Measurements from ENCODE around the gene OLIG2. TPM values are rescaled to one million over a fixed set of nuclear protein-coding genes. Genes with fewer than 3 reads are reported as not detected.

Gene OLIG2
- total and polyA plus RNA-seq, 2 of the 4 experiments (the other 2 are of a cell fraction), result not detected

- intact Hi-C loops (cut with micrococcal nuclease) (no loop called here), dilution Hi-C loops (cut with HindIII; ENCODE audit: low sequenced_read_pairs, unreplicated experiment) (no loop called here), in situ Hi-C loops (cut with MboI; ENCODE audit: low sequenced_read_pairs) (no loop called here)
- Histone ChIP-seq H3K4me1 (ENCODE audit: control insufficient read depth, insufficient read depth, low read length) (peaks cover 5% of the 10 kb centered on the region; the same call in 1 of the 2 replicates), H2AK9ac (replicated peaks; ENCODE audit: low read depth, low read length, poor library complexity) (no peak overlapping the region), H2BK5ac (ENCODE audit: low read depth, low read length, poor library complexity, severe bottlenecking) (no peak overlapping the region), H3K4ac (ENCODE audit: low read depth, low read length) (no peak overlapping the region), H3K56ac (ENCODE audit: extremely low read depth, insufficient read depth, low read length) (no peak overlapping the region), H3K23ac (ENCODE audit: low read depth, low read length) (no peak overlapping the region), H3K27me3 (ENCODE audit: control insufficient read depth, insufficient read depth, low read length) (peaks cover 10% of the 10 kb centered on the region; the same call in 1 of the 2 replicates), H3K9ac (ENCODE audit: low read depth, low read length) (no peak overlapping the region), H3K14ac (replicated peaks; ENCODE audit: low read depth, low read length) (0 out of 2 replicates have a peak overlapping the region, but pooled peaks have one; percentile 37), H3K79me1 (ENCODE audit: low read depth in 1 of 2, low read length in 2 of 2) (no peaks in the 10 kb centered on the region), H3K18ac (ENCODE audit: low read depth, low read length) (no peak overlapping the region), H4K8ac (ENCODE audit: low read depth in 2 of 2, low read length in 2 of 2) (no peak overlapping the region), H2AFZ (replicated peaks; ENCODE audit: low read length, poor library complexity) (no peak overlapping the region), H2BK15ac (ENCODE audit: low read depth, low read length) (peak overlapping the region; percentile 35; the same call in 1 of the 3 replicates), H2BK20ac (ENCODE audit: low read depth, low read length) (no peak overlapping the region), H2BK120ac (ENCODE audit: low read depth, low read length) (no peak overlapping the region), H4K5ac (ENCODE audit: low read depth, low read length) (no peak overlapping the region), H2AK5ac (ENCODE audit: low read depth, low read length) (peak overlapping the region; percentile 45; the same call in 1 of the 2 replicates), H3K4me3 (ENCODE audit: insufficient read depth, low read depth, low read length) (no peak overlapping the region), H4K20me1 (ENCODE audit: insufficient read depth, low read length) (no peaks in the 10 kb centered on the region), H4K91ac (ENCODE audit: insufficient read depth, low read depth, low read length) (no peak overlapping the region), H3K9me3 (ENCODE audit: control insufficient read depth, insufficient read depth, low read length) (no peaks in the 10 kb centered on the region), H3K9me1 (ENCODE audit: insufficient read depth, low read length) (0 out of 2 replicates have a peak, but pooled peaks cover 6% of the 10 kb centered on the region), H3K4me2 (ENCODE audit: low read depth, low read length) (no peak overlapping the region), H3K27ac (ENCODE audit: insufficient read depth, low read length) (no peak overlapping the region), H3K36me3 (ENCODE audit: control insufficient read depth, insufficient read depth, low read length) (no peaks in the 10 kb centered on the region)
- no CpG with 5 or more reads among the region's 2 CpGs for WGBS, 2 experiments (ENCODE audit: extremely low coverage in 2 of 2, insufficient read length in 1 of 2)
- ATAC-seq (ENCODE audit: low read depth) (no peak; the same call in 1 of the 2 replicates), DNase-seq (peak; percentile 52)
- POLR2A ChIA-PET (ENCODE audit: unreplicated experiment), result no interaction called here
- CTCF ChIA-PET, result no interaction called here
- no TSS peak for BruUV-seq (replicated peaks)
- TF ChIP-seq FOS (IDR thresholded peaks at IDR 0.05; ENCODE audit: low read depth, low read length), result no peak
- TF ChIP-seq, protein P1, sequence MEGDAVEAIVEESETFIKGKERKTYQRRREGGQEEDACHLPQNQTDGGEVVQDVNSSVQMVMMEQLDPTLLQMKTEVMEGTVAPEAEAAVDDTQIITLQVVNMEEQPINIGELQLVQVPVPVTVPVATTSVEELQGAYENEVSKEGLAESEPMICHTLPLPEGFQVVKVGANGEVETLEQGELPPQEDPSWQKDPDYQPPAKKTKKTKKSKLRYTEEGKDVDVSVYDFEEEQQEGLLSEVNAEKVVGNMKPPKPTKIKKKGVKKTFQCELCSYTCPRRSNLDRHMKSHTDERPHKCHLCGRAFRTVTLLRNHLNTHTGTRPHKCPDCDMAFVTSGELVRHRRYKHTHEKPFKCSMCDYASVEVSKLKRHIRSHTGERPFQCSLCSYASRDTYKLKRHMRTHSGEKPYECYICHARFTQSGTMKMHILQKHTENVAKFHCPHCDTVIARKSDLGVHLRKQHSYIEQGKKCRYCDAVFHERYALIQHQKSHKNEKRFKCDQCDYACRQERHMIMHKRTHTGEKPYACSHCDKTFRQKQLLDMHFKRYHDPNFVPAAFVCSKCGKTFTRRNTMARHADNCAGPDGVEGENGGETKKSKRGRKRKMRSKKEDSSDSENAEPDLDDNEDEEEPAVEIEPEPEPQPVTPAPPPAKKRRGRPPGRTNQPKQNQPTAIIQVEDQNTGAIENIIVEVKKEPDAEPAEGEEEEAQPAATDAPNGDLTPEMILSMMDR (conservative IDR thresholded peaks at IDR 0.05; ENCODE audit: low read depth, low read length), result no peak
- no peak for TF ChIP-seq RFX5 (IDR thresholded peaks at IDR 0.05; ENCODE audit: low read depth, low read length)
- TF ChIP-seq RCOR1 (IDR thresholded peaks at IDR 0.05; ENCODE audit: insufficient replicate concordance, low read length), result no peak
- no peak for TF ChIP-seq RAD21 (IDR thresholded peaks at IDR 0.05; ENCODE audit: low read length)
Observed at GRCh38 chr21:33041981-33042380, 16.2 kb downstream of the OLIG2 start.
